G401.6 (cell line): ENCODE data around the gene ANKS4B.
"Not testable (repeated sequence)": the region's sequence is repeated elsewhere in the genome, so short reads cannot be mapped to it uniquely, and the experiment has no call there.

Experiments used
- FAIRE-seq: peaks from 2 replicates; lab custom pipeline; 2012; peaks lifted over from hg19 to GRCh38; lab: Jason Lieb, UNC

Gene ANKS4B

GRCh38 chr16:21263640-21264570 is 30.4 kb downstream of the ANKS4B start:
- FAIRE-seq, result no peak

DNA sequence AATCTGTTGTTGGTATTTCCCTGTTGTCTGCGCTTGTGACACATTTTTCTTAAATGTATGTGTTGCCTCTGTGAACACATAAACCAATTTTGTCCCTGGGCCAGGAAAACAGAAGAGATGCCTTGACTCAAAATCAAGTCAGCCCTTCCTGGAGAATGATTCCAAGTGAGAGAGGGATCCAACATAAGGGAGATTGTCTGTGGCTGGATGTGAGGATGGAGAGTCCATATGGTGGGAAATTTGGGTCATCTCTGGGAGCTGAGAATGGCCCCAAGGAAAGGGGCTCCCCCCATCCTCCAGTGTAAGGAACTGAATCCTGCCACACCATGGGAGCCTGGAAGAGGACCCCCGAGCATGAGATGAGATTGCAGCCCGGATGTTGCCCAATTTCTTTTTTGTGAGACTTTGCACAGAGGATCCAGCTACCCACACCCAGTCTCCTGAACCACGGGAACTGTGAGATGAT is 31.1 kb downstream of the ANKS4B start:
- no peak for FAIRE-seq

DNA sequence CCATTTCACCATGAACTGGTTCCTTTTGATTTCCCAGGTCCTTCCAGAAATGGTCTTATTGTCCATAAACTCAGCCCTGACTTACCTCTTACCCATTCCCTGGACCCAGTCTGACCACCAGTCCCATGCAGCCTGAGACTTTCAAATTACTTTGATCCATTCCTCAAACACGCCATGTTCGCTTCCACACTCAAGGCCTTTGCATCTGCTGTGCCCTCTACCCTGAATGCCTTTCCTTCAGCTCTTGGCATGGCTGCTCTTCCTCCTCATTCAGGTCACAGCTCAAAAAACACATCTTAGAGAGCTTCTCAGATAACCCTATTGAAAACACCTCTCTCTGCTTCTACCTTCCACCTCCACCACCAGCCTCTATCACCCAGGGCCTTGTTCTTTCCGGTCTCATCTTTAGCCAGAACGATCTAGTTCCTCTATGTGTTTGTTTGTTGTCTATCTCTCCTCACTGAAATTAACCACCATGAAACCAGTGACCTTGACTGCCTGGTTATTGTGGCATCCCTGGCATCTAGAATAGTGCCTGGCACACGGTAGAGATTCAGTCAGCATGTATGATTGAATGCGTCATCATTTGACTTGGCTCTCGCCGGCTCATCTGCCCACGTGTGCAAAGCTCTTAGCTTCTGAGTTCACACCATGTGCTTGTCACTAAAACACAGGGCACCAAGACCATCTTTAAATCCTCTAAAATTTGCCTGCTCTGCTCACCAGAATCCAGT is 31.8 kb downstream of the ANKS4B start:
- FAIRE-seq, result no peak

- no peak for FAIRE-seq
These were observed 33.8 kb downstream of the ANKS4B start for GRCh38 chr16:21267298-21267697.

DNA sequence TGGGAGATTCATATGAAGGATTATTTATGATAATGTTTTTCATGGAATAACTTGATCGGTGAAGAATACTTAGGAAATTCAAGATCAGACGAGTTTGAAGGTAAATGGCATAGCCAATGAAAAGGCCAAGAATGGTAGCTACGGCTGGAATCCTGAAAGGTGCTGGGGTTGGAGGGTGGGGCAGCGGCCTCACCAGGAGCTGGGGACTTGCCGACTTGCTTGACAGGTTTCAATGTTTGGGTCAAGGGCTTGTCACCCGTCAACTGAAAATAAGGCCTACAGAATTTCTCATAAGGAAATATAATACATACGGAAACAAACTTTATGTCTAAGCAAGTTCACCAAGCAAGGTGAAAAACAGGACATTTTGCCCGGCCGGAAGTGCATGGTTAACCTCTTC is 34.7 kb downstream of the ANKS4B start:
- FAIRE-seq, result no peak

- FAIRE-seq, result no peak
These were observed 38.8 kb downstream of the ANKS4B start for GRCh38 chr16:21272253-21272652.

- FAIRE-seq, result not testable (repeated sequence)
These were observed 39.3 kb downstream of the ANKS4B start for GRCh38 chr16:21272763-21273162.

DNA sequence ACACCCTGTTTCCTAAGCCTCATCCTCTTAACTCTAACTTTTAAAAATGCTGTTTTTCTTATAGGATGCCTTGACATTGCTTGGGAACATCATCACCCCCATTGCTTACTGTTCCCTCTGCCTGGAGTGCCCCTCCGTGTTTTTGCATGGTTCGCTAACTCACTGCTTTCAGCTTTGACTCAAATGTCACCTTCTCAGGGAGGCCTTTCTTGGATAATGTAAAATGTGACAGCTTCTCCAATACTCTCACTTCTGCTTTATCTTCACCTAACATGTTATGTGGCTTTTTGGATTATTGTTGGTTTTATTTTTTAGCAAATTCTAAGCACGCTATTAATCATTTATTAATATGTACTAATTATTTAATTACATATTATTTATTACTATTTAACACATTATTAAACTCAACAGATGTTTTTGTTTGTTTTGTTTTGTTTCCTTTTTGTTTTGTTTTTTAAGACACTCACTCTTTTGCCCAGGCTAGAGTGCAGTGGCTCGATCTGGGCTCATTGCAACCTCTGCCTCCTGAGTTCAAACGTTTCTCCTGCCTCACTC is 40.8 kb downstream of the ANKS4B start:
- no peak for FAIRE-seq

DNA sequence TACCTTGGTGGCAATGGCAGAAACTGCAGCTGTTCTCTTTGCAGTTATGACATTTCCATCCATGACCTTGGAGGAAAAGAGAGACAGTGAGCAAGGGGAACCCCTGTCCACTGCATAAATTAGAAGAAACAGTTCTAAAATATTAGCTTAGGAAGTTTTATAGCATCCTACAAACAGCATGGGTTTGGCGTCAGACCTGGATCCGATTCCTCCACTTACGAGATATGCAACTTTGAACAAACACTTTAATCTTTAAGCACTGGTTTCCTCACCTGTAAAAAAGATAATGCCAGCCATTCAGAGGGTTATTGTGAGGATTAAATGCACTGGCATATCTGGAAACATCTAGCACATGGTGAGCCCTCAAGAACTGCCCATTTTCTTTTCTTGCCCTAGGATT is 42.0 kb downstream of the ANKS4B start:
- no peak for FAIRE-seq

DNA sequence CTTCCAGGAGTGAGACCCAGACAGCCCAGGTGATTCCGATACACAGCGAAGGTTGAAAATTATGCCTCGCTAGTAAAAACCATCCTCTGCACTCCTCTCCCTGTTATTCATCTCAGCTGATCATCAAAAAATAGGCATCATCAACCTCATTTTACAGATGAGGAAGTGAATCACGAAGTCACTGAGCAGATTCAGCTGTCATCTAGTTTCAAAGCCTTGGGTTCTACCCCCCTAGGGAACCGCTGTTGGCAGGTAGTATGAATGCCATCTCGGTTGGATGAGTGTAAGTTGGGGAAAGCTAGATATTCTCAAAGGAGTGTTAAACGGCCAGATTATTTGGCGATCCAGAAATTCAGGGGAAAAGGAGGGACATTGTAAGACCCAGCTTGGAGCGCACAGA is 42.6 kb downstream of the ANKS4B start:
- FAIRE-seq, result no peak

DNA sequence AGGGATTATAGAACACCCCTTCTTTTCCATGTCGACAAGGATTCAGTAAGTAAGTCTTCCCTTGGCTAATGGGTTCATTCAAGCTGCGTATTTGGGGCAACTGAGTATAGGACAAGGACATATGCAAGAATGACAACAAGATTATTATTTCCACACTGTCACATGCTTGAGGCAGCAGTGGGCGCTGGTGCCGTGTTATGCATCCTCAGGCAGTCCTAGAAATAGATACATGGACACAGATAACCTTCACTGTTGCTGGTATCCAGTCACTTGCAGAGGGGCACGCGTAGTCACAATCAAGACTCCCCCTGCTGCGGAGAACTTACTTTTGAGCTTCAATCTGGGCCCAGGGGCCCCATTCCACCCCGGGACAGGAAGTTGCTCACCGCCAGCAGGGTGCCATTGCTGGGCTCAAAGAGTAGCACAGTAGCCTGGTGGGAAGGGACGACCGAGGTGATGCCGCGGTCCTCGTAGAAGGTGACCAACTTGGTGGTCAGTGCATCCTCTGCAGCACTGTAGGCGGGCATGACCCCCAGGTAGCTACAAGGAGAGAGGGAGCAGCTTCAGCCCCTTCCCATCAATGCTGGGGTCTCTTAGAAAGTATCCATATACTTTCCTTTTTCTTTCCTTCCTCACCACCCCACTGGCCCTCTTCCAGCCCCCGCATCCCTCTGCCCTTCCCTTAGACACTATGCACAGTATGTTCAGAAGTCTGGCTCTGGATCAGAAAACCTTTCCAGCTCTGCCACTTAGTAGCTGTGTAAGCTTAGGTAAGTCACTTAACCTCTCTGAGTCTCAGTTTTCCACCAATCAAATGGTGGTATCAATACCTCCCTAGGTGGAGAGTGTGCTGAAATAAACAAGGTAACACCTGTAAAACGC is 43.8 kb downstream of the ANKS4B start:
- FAIRE-seq, result no peak

DNA sequence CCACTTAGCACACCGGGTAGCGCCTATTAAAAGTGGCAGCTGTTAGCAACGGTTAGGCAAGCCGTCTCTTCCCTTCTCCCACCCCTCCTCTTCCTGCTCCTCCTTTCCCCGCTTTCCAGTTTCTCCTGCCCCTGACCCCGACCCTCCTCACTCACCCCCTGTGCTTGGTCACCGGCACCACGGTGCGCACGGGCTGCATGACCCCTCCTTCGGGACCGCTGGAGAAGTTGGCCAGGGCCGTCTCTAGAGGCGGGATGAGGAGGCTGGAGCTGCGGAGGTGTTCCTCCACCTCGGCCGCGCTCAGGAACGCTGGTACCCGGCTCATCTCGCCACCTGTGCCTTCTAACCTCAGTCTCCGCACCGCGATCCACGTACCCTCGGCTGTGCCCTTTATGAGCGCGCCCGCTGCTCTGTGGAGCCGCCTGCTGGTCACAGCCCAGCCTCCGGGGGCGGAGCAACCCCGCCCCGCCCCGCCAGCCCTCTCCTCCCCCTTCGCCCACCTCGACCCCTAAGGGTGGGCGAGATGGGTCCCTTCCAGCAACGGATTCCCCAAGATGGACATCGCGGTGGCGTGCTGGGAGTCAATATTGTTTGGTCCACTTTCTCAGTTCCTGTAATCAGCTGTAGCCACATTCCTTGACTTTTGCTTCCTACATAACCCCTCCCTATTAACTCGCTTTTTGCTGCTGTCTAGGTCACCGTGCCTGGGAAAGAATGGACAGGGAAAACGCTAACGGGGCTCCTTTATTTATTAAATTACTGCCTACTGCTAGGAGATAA is 44.6 kb downstream of the ANKS4B start, which contains the start of gene CRYM:
Gene CRYM (minus strand): TSS at position 364 of the 780 bp plus-strand sequence. CDS start 39 bp downstream, at position 325.
- FAIRE-seq, result no peak

GRCh38 chr16:21279501-21279900 is 46.0 kb downstream of the ANKS4B start:
- no peak for FAIRE-seq

DNA sequence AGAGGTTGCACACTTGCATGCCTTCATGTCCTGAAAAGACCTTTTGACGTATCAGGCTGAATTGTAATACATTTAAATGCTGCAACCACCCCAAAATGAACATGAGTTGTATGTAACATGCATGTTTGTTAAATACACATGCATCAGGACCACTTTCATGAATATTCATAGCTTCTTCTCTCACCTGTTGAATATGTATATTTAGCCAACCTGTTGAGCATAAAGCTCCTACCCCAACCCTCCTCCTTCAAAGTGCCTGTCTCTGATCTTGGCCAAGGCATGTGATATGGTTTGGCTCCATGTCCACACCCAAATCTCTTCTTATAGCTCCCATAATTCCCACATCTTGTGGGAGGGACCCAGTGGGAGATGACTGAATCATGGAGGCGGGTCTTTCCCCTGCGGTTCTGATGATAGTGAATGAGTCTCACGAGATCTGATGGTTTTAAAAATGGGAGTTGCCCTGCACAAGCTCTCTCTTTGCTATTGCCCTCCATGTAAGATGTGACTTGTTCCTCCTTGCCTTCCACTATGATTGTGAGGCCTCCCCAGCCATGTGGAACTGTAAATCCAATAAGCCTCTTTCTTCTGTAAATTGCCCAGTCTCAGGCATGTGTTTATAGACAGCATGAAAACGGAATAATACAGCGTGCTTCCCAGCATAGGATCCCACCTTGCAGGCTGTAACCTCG is 48.3 kb downstream of the ANKS4B start:
- no peak for FAIRE-seq

DNA sequence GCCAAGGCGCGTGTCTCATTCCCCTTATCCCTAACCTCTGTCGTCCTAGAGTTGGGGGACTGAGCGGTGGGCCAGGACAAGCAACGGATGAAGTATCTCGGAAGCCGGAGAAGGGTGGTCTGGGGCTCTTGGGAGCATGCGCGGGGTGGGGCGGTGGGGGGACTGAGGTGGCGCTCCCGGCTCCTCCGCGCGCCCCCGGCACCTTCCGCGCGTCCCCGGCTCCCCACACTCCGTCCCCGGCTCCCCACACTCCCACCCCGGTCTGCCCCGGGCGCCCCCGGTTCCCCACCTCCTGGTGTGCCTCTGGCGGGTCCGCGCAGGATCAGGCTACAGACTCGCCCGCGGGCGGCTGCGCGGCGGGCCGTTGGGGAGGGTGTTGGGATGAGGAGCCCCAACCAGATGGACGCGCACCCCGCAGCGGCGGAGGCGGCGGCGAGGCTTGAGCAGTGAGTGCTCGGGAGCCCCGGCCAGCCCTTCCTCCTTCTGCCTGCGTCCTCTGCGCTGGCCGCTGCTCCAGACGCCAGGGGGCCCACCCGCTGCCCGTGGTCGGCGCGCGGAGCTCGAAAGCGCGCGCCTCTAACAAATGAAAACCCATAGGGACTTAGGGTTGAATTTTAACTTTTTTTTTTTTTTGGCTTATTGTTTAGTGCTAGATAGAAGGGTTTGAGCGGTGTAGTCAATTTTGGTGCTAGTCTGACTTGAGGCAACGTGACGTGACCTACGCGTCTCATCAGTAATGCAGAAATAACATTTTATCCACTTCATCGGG is 50.2 kb downstream of the ANKS4B start:
- no peak for FAIRE-seq

- no peak for FAIRE-seq
These were observed 50.9 kb downstream of the ANKS4B start for GRCh38 chr16:21284414-21284813.

GRCh38 chr16:21285314-21285713 is 51.8 kb downstream of the ANKS4B start:
- FAIRE-seq, result no peak

- FAIRE-seq, result not testable (repeated sequence)
These were observed 56.3 kb downstream of the ANKS4B start for GRCh38 chr16:21289789-21290188.

DNA sequence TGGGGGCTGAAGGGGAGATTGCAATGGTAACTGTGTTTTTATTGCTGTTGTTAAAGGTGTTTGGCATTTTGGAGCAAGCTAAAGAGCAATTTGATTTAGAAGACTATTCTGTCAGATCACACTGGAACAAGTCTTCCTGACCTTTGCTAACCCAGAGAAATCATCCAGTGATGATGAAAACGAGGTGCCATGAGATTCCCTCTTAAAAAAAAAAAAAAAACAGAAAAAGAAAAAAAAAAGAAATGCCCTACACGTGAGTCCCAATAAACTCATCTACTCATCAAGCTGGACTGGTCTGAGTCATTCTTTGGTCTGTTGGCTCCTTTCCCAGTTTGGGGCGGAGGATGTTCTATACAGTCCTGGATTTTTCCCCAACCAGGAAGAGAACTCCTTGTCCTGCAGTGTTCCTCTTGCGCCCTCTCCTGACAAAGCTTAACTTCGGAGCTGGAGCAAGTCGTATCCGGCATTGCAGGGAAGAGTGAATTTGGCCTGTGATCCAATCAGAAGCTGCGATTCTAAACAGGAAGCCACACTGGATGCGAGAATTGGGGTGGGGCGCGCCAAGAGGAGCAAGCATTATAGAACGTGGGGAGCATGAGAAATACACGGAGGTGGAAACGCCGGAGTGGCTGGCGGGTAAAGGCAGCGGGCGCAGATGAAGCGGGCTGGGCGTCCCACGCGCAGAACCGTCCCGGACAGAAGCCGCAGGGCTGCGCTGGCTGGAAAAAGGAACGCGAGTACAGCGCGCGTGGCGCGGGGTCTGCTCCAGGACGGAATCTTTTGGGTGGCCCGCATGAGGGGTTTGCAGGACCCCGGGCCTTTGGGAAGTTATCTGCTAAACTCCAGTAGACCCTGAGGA is 67.0 kb downstream of the ANKS4B start:
- peak; percentile 97 for FAIRE-seq
